GM21576 (cell line): ENCODE data around the gene ANO9.
"Not testable (repeated sequence)": the region's sequence is repeated elsewhere in the genome, so short reads cannot be mapped to it uniquely, and the experiment has no call there.

Experiments used
- ATAC-seq: cut with Tn5 transposase; IDR thresholded peaks from one replicate; pipeline ENCODE4 v1.9.1; 2021; ENCODE audit warnings: mild to moderate bottlenecking, moderate library complexity; ENCODE audit not compliant: unreplicated experiment

The ANO9 gene

GRCh38 chr11:437228-437870 lies 4.5 kb downstream of the ANO9 start:
- no peak for ATAC-seq

- not testable (repeated sequence) for ATAC-seq
These were observed 6.6 kb downstream of the ANO9 start for GRCh38 chr11:434999-435740.

GRCh38 chr11:434496-434895 lies 7.3 kb downstream of the ANO9 start:
- no peak for ATAC-seq

GRCh38 chr11:433641-434040 lies 8.2 kb downstream of the ANO9 start:
- no peak for ATAC-seq

GRCh38 chr11:433111-433510 lies 8.7 kb downstream of the ANO9 start:
- no peak for ATAC-seq

GRCh38 chr11:432501-433100 lies 9.2 kb downstream of the ANO9 start:
- no peak for ATAC-seq

- ATAC-seq, result no peak
These were observed 9.9 kb downstream of the ANO9 start for GRCh38 chr11:431921-432320.

GRCh38 chr11:429931-430456 lies 11.8 kb downstream of the ANO9 start:
- ATAC-seq, result no peak

GRCh38 chr11:429391-429790 lies 12.4 kb downstream of the ANO9 start:
- no peak for ATAC-seq

GRCh38 chr11:428295-428694 lies 13.5 kb downstream of the ANO9 start:
- no peak for ATAC-seq

- ATAC-seq, result no peak
These were observed 15.0 kb downstream of the ANO9 start for GRCh38 chr11:426851-427250.

- ATAC-seq, result no peak
These were observed 16.5 kb downstream of the ANO9 start for GRCh38 chr11:425301-425700.

GRCh38 chr11:424766-425165 lies 17.0 kb downstream of the ANO9 start:
- ATAC-seq, result not testable (repeated sequence)

GRCh38 chr11:424232-424631 lies 17.6 kb downstream of the ANO9 start:
- ATAC-seq, result no peak

- no peak for ATAC-seq
These were observed 19.6 kb downstream of the ANO9 start for GRCh38 chr11:422249-422656.

- ATAC-seq, result no peak
These were observed 20.9 kb downstream of the ANO9 start for GRCh38 chr11:420911-421321.

- ATAC-seq, result no peak
These were observed 21.5 kb downstream of the ANO9 start for GRCh38 chr11:420054-420910.

GRCh38 chr11:419248-420005 lies 22.4 kb downstream of the ANO9 start:
- ATAC-seq, result no peak

- ATAC-seq, result no peak
These were observed 23.2 kb downstream of the ANO9 start for GRCh38 chr11:418343-419247.
